ENCODE data around the gene CNTNAP4. TPM values are rescaled to one million over a fixed set of nuclear protein-coding genes. Genes with fewer than 3 reads are reported as not detected.

CNTNAP4 gene
- total RNA-seq, 1 experiment from 2014 or later = not detected

DNA sequence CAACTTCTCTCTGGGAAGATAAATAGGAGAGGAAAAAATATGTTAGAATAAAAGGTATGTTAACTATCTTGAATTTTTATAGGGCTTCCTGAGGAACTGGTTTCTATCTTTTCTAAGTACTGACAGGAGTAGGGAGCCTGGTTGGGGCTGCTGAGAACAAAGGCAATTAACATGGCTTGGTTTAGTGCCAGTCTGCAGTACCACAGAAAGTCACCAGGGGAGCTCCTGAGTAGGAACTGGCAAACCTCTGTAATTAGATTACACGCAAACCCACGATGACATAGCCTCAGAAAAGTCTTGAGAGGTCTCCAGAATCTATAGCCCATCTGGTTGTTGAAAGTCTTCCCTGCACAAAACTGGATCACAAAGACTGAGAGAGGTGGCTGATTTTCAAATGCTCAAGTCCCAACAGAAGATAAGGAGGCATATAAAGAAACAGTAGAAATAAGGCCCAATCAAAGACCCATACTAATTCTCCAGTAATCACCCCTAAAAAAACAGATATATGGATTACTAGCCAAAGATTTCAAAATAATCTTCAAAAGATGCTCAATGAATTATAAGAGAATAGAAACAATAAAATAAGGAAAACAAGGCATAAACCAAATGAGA is 11.7 kb upstream of the CNTNAP4 start:
- Histone ChIP-seq H3K36me3 (ENCODE audit: control insufficient read depth in 1 of 2, insufficient read depth in 2 of 2, low read length in 2 of 2) (no peaks in the 10 kb centered on the region), H3K27ac (ENCODE audit: low read depth, low read length) (no peak overlapping the region), H3K4me3 (replicated peaks in 1 of 2; ENCODE audit: low read depth in 1 of 2, low read length in 2 of 2) (no peak overlapping the region), H3K79me2 (ENCODE audit: insufficient read depth, low read length) (no peaks in the 10 kb centered on the region), H3K9me3 (ENCODE audit: control insufficient read depth in 1 of 2, insufficient read depth in 1 of 2, low read depth in 1 of 2, low read length in 2 of 2) (peaks cover 0 to 7% of the 10 kb centered on the region in 2 experiments; a peak in 1 of 4 replicates), H3K9ac (ENCODE audit: low read length) (no peak overlapping the region), H3K4me2 (ENCODE audit: low read length) (no peak overlapping the region), H2AFZ (ENCODE audit: low read depth, low read length, poor library complexity, severe bottlenecking) (no peak overlapping the region), H3K4me1 (ENCODE audit: control insufficient read depth in 1 of 2, insufficient read depth in 2 of 2, low read length in 2 of 2) (no peaks in the 10 kb centered on the region), H3K27me3 (ENCODE audit: insufficient read depth, low read length) (no peaks in the 10 kb centered on the region), H4K20me1 (ENCODE audit: insufficient read depth) (no peaks in the 10 kb centered on the region), H3K9me2 (ENCODE audit: insufficient read depth) (no peaks in the 10 kb centered on the region)
- ATAC-seq = no peak
- TF ChIP-seq, protein P1, sequence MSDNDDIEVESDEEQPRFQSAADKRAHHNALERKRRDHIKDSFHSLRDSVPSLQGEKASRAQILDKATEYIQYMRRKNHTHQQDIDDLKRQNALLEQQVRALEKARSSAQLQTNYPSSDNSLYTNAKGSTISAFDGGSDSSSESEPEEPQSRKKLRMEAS (IDR thresholded peaks at IDR 0.05) = no peak
- TF ChIP-seq POLR2AphosphoS5 (IDR thresholded peaks at IDR 0.05; ENCODE audit: low read depth, low read length) (no peak), ZFX (IDR thresholded peaks at IDR 0.05) (no peak), TCF7L2 (IDR thresholded peaks at IDR 0.05; ENCODE audit: borderline replicate concordance, extremely low read depth, insufficient read depth, insufficient read length) (no peak), EGR1 (IDR thresholded peaks at IDR 0.05; ENCODE audit: low read depth) (no peak), POLR2A (IDR thresholded peaks at IDR 0.05; ENCODE audit: borderline replicate concordance, extremely low read depth, insufficient read depth, insufficient read length) (no peak), CEBPB (IDR thresholded peaks at IDR 0.05; ENCODE audit: low read depth) (no peak), RAD21 (IDR thresholded peaks at IDR 0.05; ENCODE audit: low read depth) (0 out of 2 replicates have a peak, but pooled peaks have one; percentile 3)
- TF ChIP-seq, protein P2, sequence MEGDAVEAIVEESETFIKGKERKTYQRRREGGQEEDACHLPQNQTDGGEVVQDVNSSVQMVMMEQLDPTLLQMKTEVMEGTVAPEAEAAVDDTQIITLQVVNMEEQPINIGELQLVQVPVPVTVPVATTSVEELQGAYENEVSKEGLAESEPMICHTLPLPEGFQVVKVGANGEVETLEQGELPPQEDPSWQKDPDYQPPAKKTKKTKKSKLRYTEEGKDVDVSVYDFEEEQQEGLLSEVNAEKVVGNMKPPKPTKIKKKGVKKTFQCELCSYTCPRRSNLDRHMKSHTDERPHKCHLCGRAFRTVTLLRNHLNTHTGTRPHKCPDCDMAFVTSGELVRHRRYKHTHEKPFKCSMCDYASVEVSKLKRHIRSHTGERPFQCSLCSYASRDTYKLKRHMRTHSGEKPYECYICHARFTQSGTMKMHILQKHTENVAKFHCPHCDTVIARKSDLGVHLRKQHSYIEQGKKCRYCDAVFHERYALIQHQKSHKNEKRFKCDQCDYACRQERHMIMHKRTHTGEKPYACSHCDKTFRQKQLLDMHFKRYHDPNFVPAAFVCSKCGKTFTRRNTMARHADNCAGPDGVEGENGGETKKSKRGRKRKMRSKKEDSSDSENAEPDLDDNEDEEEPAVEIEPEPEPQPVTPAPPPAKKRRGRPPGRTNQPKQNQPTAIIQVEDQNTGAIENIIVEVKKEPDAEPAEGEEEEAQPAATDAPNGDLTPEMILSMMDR (IDR thresholded peaks at IDR 0.05 in 2 of 3, conservative IDR thresholded peaks at IDR 0.05 in 1 of 3; ENCODE audit: borderline replicate concordance in 1 of 3, insufficient read depth in 1 of 3, low read depth in 2 of 3, low read length in 2 of 3) = peak in 2 of 3 experiments; percentile 58 to 66; a peak in 4 of 6 replicates
- TF ChIP-seq, protein P3, sequence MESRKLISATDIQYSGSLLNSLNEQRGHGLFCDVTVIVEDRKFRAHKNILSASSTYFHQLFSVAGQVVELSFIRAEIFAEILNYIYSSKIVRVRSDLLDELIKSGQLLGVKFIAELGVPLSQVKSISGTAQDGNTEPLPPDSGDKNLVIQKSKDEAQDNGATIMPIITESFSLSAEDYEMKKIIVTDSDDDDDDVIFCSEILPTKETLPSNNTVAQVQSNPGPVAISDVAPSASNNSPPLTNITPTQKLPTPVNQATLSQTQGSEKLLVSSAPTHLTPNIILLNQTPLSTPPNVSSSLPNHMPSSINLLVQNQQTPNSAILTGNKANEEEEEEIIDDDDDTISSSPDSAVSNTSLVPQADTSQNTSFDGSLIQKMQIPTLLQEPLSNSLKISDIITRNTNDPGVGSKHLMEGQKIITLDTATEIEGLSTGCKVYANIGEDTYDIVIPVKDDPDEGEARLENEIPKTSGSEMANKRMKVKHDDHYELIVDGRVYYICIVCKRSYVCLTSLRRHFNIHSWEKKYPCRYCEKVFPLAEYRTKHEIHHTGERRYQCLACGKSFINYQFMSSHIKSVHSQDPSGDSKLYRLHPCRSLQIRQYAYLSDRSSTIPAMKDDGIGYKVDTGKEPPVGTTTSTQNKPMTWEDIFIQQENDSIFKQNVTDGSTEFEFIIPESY (IDR thresholded peaks at IDR 0.05; ENCODE audit: extremely low read depth, insufficient replicate concordance, low read length) = no peak
- no TSS peak for BruUV-seq (replicated peaks)
- peak; percentile 6 for DNase-seq (ENCODE audit: low read depth, low spot score)
- intact Hi-C loops (cut with micrococcal nuclease) = no loop called here
- ChIA-PET POLR2A (no interaction called here), RAD21 (ENCODE audit: low non-redundant PET in 1 of 2, low total read pairs in 2 of 2, uncharacterized antibody in 2 of 2, unreplicated experiment in 2 of 2) (no interaction called here), CTCF (no interaction called here)

Data from HCT116 (cell line).